Vagina (tissue), 2 donors: ENCODE results near the gene EXD2.

Experiments used
- CTCF ChIP-seq, 3 experiments: fragments of 450-650 bp in 2 of 3; fragments of 200-600 bp in 1 of 3; sonication (generic) in 1 of 3; IDR thresholded peaks; one replicate each; pipeline ENCODE4 v1.5.1; 2017 to 2019; ENCODE audit warnings: antibody characterized with exemption in 3 of 3, mild to moderate bottlenecking in 2 of 3, moderate library complexity in 2 of 3
- POLR2A ChIP-seq, 2 donors: fragments of 450-650 bp; IDR thresholded peaks; one replicate each; pipeline ENCODE4 v1.6.1; 2017; ENCODE audit warnings: antibody characterized with exemption in 2 of 2, mild to moderate bottlenecking in 2 of 2, moderate library complexity in 2 of 2
- POLR2AphosphoS5 ChIP-seq, 2 donors: sonication (generic); formaldehyde crosslinking; IDR thresholded peaks; one replicate each; pipeline ENCODE4 v1.9.0; 2017; ENCODE audit warnings: antibody characterized with exemption in 2 of 2, mild to moderate bottlenecking in 2 of 2, low read depth in 1 of 2; ENCODE audit not compliant: insufficient read depth in 1 of 2

- TF ChIP-seq POLR2A (IDR thresholded peaks at IDR 0.05) (no peak), CTCF (IDR thresholded peaks at IDR 0.05) (no peak), POLR2AphosphoS5 (IDR thresholded peaks at IDR 0.05; ENCODE audit: insufficient read depth in 1 of 2, low read depth in 1 of 2) (no peak)
Measured at GRCh38 chr14:69291891-69292561, 100.7 kb downstream of the EXD2 start.
